ENCODE results near the gene ADGRF1.
A peak's percentile ranks its signal among the peaks of the same experiment; 100 is the strongest.

Gene ADGRF1

DNA sequence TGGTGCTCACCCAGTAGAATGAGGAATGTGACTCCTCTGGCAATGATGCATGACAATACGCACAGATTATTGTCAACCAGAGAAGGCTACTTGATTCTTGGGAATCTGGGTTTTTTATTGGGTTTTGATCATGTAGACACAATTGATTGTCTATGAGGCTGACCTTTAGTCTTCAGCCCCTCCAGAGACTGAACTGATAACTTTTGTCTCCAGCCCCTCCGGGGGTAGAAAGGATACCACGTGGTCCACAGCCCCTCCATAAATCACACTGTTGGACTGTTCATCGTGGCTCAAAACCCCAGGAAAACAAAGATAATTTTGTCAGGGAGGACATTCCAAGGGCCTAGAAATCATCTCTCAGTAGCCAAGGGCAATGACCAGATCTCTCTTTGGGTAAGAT lies 62.9 kb downstream of the ADGRF1 start:
- DNase-seq (ENCODE audit: low spot score) = peak; percentile 36

DNA sequence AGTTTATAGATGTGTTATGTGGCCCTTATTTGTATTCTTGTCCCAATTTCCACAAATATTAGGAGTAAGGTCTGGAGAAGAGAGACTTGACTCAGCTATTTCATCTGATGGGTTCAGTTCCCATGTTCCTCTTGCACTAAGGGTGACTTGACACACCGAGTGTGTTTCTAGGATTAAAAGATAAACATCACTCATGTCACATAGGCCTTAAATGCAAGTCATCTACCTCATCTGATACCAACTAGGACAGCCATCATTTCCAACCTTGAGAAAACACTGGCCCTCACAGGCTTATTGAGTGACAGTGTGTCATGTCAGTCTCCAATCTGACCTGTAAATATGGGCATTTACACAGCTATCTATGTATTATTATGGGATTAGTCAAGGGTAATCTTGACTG lies 67.3 kb downstream of the ADGRF1 start:
- no peak for DNase-seq (ENCODE audit: low spot score)

DNA sequence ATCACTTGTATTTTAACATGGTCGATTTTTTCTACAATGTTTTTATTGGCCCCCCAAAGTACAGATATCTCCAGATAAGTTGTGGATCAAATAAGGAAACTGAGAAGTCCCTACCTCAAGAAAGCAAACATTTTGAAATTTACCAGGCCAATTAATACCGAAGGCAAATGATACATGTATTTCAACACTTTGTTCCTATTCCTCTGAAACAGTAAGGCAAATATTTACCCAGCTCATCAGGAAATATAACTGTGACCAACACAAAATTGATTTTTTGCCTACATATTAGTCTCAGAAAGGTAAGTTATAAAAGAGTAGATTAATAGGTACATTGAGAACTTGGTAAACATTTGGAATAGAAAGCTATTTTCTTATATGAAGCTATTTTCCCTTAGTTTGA lies 69.1 kb downstream of the ADGRF1 start:
- no peak for DNase-seq (ENCODE audit: low spot score)

DNA sequence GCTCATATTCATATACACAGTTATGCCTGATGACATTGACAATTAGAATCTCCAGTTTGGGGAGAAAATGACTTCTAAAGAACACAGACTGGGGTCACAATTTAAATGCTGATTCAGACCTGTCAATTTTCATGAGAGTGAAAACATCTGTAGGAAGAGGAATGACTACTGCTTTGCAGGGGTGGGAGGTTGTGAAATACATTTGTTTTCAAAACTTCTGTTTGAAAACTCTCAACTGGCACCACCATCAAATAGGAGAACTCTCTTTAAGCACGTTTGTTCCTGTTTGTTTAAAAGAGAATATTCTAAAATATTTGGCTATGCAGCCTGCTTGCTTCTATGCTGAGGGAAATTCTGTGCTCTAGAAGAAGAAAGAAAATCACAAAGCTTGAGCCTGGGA lies 69.6 kb downstream of the ADGRF1 start:
- DNase-seq (ENCODE audit: low spot score) = no peak

DNA sequence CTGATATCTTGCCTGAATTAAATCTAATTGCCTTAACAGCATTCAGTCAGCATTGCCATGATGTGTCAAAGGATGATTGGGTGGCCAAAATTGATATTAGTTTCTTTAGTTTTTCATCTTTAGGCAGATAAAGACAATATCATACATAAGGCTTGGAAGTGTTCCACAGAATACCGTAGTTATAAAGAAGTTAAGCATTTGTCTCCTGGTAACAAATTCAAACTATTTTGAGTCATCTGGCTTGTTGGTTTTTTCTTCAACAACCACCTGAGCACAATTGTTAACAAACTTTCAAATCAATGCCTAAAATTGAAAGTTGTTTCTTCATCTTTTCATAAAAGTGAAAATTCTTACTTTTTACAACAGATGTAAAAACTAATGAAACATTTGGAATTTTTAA lies 72.9 kb downstream of the ADGRF1 start:
- peak; percentile 35 for DNase-seq (ENCODE audit: low spot score)

DNA sequence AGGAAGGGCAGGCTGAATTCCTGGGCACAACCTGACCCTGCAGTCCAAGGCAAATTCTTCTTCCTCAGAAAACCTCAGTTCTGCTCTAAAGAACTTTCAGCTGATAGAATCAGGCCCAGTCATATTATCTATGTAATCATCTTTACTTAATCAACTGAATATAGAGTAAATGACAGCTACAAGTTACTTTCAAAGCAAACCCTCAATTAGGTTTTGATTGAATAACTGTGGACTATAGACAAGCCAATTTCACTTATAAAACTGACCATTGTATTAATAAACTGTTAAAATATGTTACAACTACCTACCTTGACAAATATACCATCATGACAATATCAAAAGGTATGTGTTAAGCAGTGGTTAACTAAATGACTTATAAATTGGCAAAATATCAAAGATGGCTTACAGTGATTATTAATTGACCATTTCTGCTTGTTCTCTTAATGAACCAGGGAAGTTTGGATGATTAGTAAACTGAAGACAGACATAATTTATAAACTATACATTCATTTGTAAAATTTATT lies 74.2 kb downstream of the ADGRF1 start:
- DNase-seq (ENCODE audit: low spot score) = peak; percentile 74

DNA sequence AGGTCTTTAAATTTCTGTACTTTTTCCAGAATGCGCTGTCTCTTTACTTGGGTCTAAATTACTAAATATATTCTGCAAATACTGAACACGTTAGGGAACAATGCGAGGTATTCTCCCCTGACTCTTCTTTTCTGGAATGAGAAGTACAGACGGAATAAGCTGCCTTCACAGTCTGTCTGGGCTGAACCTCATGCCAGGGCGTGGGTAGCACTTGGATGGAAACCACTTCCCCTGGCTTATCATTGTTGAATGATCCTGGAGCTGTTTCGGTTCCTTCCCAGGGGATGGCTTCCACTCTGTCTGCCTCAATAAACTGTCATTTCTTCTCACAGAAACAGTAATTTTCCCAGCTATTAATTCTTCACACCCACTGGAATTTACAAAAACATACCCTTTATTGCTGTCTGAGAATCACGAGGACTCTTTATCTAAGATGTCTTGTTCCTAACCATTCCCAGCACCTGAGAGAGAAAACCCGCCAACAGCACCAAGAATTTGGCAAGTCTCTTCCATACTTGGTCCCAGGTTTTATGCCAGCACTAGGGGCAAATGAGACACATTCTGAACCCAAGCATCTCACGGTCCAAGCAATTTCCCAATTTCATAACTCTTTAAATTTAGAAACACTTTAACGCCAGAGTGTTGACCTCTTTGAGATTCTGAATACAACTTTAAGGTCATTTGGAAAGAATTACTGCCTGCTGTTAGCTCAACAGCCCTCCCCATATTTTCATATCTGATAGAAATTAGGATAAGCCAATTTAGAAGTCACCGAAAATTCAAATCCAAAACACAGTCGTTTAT lies 77.2 kb downstream of the ADGRF1 start:
- no peak for DNase-seq (ENCODE audit: low spot score)

DNA sequence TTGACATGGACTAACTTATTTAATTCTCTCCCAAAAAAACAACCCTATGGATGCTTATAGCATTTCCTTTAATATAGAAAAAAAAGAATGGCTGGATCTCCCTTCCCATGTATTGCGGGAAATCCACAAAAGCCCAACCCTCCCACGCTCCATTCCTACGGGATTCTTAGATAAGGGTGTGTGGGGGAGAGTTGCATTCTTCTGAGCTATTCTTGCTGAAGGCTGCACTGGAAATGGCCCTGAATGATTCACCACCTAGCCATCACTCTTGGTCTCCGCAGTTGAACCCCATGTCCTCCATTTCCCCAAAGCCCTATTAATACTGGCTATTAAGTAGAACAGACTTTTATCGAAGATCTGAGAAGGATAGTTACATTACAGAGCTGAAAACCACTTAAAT lies 78.5 kb downstream of the ADGRF1 start:
- DNase-seq (ENCODE audit: low spot score) = no peak

DNA sequence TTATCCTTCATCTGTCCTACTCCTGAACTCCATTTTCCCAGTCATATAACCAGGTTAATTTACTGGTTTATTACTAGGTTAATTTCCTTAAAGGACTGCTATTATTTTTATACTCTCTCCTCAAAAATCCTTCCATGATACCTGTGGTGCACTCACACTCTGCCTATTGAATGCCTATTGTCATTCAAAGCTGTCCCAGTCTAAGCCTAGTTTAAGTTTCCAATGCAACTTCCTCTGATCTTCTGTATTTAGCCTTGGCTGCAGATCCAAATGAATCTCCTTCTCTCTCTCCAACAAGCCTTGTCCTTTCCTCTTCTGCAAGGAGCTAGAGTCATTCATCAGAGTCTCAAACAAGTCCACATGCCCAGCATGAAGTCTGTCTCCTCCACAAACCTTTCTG lies 79.1 kb downstream of the ADGRF1 start:
- no peak for DNase-seq (ENCODE audit: low spot score)

DNA sequence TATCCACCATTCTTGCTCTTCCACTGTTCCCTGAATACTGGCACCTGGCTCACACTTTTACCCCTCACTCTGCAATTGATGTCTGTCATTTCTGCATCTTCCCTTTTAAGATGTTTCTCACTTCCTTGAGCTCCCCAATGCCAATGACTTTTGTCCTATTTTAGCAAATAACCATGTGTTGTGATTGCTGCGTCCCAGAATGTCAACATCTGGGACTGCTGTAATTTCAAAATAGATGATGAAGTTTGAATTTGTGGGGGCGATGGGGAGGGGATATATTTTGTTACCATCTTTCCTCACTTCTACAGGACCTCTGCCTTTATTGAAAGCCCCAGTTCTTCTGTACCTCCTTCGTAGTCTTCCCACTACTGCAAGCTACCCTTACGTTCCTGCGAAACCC lies 80.4 kb downstream of the ADGRF1 start:
- no peak for DNase-seq (ENCODE audit: low spot score)

DNA sequence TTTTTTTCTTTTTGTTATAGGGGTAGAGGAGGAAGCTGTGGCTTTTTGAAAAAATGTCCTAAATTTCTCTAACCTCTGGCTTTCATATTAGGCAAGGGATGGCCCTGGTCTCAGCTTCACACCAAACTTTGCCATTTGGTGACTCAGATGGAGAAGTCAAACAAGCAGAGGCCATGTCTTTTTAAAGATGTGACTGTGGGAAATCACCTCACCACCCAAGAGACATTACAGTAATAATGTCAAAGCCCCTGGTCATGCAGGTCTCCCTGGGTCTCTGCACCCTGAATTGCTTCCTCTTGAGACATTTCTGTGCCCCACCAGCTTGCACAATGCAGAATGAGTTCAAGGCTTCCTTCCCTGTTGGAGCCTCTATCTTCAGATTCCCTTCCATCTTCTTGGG lies 80.9 kb downstream of the ADGRF1 start:
- DNase-seq (ENCODE audit: low spot score) = no peak

DNA sequence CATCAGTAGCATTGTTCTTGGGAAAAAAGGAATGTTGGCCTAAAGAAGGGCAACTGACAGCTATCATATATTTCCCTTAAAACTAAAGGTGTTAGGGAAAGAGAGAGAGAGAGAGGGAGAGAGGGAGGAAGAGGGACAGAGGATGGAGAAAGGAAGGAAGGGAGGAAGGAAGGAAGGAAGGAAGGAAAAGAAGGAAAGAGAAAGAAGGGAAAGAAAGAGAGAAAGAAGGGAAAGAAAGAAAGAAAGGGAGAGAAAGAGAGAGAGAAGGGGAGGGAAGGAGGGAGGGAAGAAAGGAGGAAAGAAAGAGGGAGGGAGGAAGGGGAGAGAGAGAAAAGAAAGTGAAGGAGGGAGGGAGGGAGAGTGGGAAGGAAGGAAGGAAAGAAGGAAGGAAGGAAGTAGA lies 82.7 kb downstream of the ADGRF1 start:
- no peak for DNase-seq (ENCODE audit: low spot score)

DNA sequence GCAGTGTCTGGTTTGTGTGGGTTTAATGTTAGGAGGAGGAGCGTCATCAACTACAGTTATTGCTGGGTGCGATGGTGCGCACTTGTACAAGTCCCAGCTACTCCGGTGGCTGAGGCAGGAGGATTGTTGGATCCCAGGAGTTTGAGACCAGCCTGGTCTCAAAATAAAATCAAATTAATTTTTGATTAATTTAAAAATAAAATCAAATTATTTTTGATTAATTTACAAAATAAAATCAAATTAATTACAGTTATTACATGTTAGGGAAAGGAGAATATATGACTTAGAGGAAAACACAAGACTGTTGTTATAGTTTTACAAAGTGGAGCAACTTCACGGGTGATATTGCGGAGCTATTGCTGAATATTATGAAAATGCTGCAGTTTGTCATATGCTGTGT lies 85.7 kb downstream of the ADGRF1 start:
- DNase-seq (ENCODE audit: low spot score) = no peak

DNA sequence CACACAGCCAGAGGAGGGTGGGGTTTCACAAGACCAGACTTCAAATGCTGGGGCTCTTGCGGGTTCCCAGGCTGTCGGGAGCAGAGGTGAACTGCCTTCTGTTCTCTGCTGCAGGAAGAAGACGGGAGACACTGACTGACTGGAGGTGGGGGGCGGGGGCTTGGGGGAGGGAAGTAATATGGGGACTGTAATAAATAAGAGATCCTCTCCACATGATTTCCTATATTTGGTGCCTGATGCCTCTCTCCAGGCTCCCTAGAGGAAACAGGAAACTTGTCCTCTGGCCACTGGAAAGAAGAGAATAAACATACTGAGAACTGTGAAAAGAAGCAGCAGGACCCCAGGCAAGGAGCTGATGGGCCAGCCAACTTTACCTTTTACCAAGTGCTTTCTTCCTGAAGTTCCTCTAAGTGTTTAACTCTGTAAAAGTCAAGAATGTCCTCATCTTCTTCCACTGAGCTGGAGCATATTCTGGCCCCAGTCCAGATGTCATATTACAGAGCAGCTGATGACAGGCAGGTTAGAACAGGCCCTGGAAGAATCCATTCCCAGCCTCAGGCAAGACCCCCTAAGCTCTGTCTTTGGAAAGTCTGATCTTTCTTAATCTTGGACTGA lies 87.2 kb downstream of the ADGRF1 start:
- no peak for DNase-seq (ENCODE audit: low spot score)

DNA sequence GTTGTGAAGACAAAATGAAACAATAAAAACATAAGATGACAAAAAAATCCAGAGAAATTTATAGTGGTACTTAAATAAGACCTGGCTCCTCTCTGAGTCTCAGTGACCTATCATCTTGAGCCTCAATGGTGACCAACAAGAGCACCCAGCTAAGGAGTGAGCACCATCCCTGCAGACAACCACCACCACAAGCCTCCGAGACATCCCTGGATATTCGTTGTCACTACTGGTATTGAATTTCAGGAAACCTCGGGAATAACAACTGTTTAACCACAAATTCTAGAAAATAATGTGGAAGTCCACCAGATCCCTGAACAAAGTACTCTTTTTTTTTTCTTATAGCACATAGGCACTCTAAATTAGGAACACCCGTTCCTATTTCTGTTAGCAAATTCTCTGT lies 88.2 kb downstream of the ADGRF1 start:
- DNase-seq (ENCODE audit: low spot score) = no peak

DNA sequence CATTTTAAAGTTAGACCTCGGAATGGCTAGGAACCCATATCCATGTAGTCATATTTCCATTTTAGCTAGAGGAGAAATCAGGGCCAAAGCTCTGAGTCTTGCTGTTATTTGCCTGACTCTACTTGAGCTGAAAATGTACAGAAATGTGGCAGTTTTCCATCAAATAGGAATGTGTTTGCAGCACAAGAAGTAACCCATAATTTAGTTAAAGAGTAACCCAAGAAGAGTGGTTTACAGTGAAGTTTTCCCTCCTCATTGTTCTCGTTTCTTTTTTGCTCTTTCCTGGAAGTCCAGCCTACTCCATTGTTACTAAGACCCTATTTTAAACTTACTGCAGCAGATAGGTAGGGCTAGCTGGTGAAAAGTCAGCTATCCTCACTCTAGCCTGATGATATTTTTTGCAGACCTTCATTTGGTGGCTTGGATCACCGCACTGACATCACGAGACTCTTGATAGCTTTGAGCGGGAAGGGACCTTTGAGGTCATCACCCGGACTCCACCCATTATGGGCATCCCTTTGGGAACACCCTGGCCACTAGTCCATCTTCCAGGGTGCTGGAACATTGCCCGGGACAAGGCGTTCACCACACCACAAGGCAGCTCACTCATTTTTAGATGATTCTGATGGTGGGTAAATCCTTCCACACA lies 92.4 kb downstream of the ADGRF1 start:
- DNase-seq (ENCODE audit: low spot score) = peak; percentile 34

DNA sequence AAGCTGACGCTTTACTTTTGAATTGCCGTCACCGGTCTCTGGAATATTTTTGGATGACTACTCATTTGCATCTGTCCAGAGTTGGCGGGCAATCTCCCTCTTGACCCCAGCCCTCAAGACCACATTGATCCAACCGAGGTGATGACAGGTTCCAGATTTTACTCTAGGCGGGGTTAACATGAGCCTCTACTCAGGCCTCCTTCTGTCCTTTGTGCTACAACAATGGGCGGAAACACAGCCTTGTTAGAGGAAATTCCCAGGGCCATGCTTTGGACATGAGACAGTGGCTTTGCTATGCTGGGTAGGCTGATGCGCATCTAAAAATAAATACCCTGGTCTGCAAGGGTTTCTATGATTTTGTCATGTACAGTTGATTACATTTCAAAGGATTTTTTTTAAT lies 93.4 kb downstream of the ADGRF1 start:
- peak; percentile 59 for DNase-seq (ENCODE audit: low spot score)
